Measurements from ENCODE around the gene FBL. TPM values are rescaled to one million over a fixed set of nuclear protein-coding genes. Genes with fewer than 3 reads are reported as not detected.

FBL gene
- total and polyA plus RNA-seq, 2 of the 13 experiments (the other 11 are each of a cell fraction or from before 2014, with no cell fraction given): 153 to 468 TPM

DNA sequence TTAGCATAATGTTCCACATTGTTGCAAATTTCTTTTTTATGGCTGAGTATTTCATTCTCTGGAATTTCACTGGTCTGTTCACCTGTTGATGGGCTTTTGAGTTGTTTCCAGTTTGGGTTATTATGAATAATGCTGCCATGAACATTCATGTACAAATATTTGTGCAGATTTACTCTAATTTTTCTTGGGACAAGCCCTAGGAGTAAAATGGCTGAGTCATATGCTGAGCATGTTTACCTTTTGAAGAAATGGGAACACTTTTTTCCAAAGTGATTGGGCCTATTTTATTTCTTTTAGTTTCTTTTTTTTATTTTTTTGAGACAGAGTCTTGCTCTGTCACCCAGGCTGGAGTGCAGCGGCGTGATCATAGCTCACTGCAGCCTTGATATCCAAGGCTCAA lies 4.7 kb upstream of the FBL start:
- POLR2A ChIA-PET: no interaction called here
- Histone ChIP-seq H3K4me3 (replicated peaks in 1 of 3; ENCODE audit: insufficient read depth in 1 of 3, low read depth in 2 of 3, low read length in 3 of 3) (no peak overlapping the region), H3K27me3 (ENCODE audit: control insufficient read depth in 1 of 2, insufficient read depth in 2 of 2, low read length in 2 of 2) (no peaks in the 10 kb centered on the region; a peak in 1 of 5 replicates), H3K36me3 (replicated peaks in 1 of 2; ENCODE audit: control insufficient read depth in 1 of 2, insufficient read depth in 2 of 2, low read length in 2 of 2) (no peaks in the 10 kb centered on the region), H3K9ac (ENCODE audit: insufficient read depth, low read depth, low read length) (no peak overlapping the region), H4K20me1 (ENCODE audit: insufficient read depth, low read length) (no peaks in the 10 kb centered on the region), H3K9me3 (ENCODE audit: low read length) (no peaks in the 10 kb centered on the region), H3K4me2 (ENCODE audit: low read depth, low read length) (no peak overlapping the region), H3K79me2 (ENCODE audit: insufficient read depth, low read length) (peaks cover 2% of the 10 kb centered on the region), H2AFZ (ENCODE audit: low read length) (no peak overlapping the region), H3K4me1 (ENCODE audit: insufficient read depth, low read length) (peaks cover 23% of the 10 kb centered on the region), H3K27ac (ENCODE audit: extremely low read length, insufficient read depth, low read length) (no peak overlapping the region)
- CTCF ChIA-PET (ENCODE audit: low intra/inter-chr PET ratio, low total read pairs): no interaction called here
- TF ChIP-seq, protein P1, sequence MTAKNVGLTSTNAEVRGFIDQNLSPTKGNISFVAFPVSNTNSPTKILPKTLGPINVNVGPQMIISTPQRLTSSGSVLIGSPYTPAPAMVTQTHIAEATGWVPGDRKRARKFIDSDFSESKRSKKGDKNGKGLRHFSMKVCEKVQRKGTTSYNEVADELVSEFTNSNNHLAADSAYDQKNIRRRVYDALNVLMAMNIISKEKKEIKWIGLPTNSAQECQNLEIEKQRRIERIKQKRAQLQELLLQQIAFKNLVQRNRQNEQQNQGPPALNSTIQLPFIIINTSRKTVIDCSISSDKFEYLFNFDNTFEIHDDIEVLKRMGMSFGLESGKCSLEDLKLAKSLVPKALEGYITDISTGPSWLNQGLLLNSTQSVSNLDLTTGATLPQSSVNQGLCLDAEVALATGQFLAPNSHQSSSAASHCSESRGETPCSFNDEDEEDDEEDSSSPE (CRISPR knock-in tag; IDR thresholded peaks at IDR 0.05): no peak
- TF ChIP-seq NFE2L2 (IDR thresholded peaks at IDR 0.05; ENCODE audit: low read length): peak; percentile 57; the same call in 1 of the 2 replicates
- no TSS peak for BruUV-seq (replicated peaks)
- 67% methylated on average over 2 of the region's 2 CpGs for WGBS (ENCODE audit: low lambda C conversion rate)
- DNase-seq (ENCODE audit: low spot score) (no peak), ATAC-seq (no peak), FAIRE-seq (no peak)
- in situ Hi-C loops (cut with HindIII; ENCODE audit: extremely low pct_ligation_motif_present, low pct_unique_long_range_greater_than_20kb): no loop called here
- intact Hi-C loops (cut with micrococcal nuclease; ENCODE audit: unreplicated experiment): no loop called here

DNA sequence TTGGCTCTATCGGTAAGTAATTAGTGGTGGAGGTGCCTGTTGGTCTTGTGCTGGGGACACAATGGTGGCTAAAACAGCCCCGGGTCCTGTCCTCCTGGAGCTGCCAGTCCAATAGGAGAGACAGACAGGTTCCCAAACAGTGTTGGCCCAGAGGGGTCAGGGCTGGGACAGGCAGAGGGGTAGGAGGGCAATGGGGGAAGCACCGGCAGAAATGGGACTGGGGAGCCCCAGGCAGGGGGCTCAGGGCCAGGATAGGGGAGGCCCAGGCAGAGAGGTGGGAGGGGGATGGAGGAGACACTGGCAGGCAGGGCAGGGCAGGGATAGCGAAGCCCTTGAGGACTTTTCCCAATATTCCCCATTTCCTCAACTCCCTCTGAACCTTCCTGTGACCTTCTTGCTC lies 2.2 kb upstream of the FBL start:
- H3K27ac ChIP-seq (ENCODE audit: extremely low read length, insufficient read depth, low read length): no peak overlapping the region
- H2AFZ ChIP-seq (ENCODE audit: low read length): no peak overlapping the region
- intact Hi-C loops (cut with micrococcal nuclease; ENCODE audit: unreplicated experiment): no loop called here
- H3K27me3 ChIP-seq (ENCODE audit: control insufficient read depth in 1 of 2, insufficient read depth in 2 of 2, low read length in 2 of 2): no peaks in the 10 kb centered on the region; a peak in 1 of 5 replicates
- no peak for DNase-seq (ENCODE audit: low spot score)
- no peaks in the 10 kb centered on the region for H3K36me3 ChIP-seq (replicated peaks in 1 of 2; ENCODE audit: control insufficient read depth in 1 of 2, insufficient read depth in 2 of 2, low read length in 2 of 2)
- no peak for TF ChIP-seq SP5 (CRISPR knock-in tag; IDR thresholded peaks at IDR 0.05; ENCODE audit: borderline replicate concordance, low read depth)
- TF ChIP-seq RFX5 (IDR thresholded peaks at IDR 0.05; ENCODE audit: low read depth, low read length): no peak
- no peak for TF ChIP-seq JUN (CRISPR knock-in tag; IDR thresholded peaks at IDR 0.05)
- TF ChIP-seq, protein P2, sequence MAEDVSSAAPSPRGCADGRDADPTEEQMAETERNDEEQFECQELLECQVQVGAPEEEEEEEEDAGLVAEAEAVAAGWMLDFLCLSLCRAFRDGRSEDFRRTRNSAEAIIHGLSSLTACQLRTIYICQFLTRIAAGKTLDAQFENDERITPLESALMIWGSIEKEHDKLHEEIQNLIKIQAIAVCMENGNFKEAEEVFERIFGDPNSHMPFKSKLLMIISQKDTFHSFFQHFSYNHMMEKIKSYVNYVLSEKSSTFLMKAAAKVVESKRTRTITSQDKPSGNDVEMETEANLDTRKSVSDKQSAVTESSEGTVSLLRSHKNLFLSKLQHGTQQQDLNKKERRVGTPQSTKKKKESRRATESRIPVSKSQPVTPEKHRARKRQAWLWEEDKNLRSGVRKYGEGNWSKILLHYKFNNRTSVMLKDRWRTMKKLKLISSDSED (CRISPR knock-in tag; IDR thresholded peaks at IDR 0.05): no peak
- no peak for TF ChIP-seq ZNF510 (CRISPR knock-in tag; IDR thresholded peaks at IDR 0.05; ENCODE audit: low read depth)
- TF ChIP-seq TBX2 (CRISPR knock-in tag; IDR thresholded peaks at IDR 0.05; ENCODE audit: borderline replicate concordance): no peak
- no peak for TF ChIP-seq IKZF1 (IDR thresholded peaks at IDR 0.05)
- TF ChIP-seq FOXK2 (IDR thresholded peaks at IDR 0.05): no peak
- FAIRE-seq: no peak
- POLR2A ChIA-PET: no interaction called here
- H3K4me1 ChIP-seq (ENCODE audit: insufficient read depth, low read length): peaks cover 46% of the 10 kb centered on the region
- BruUV-seq (replicated peaks): no TSS peak
- 62% methylated on average over 4 of the region's 4 CpGs for WGBS (ENCODE audit: low lambda C conversion rate)
- H4K20me1 ChIP-seq (ENCODE audit: insufficient read depth, low read length): peaks cover 18% of the 10 kb centered on the region
- H3K79me2 ChIP-seq (ENCODE audit: insufficient read depth, low read length): peaks cover 27% of the 10 kb centered on the region
- H3K9ac ChIP-seq (ENCODE audit: insufficient read depth, low read depth, low read length): no peak overlapping the region
- no peaks in the 10 kb centered on the region for H3K9me3 ChIP-seq (ENCODE audit: low read length)
- no peak overlapping the region for H3K4me3 ChIP-seq (replicated peaks in 1 of 3; ENCODE audit: insufficient read depth in 1 of 3, low read depth in 2 of 3, low read length in 3 of 3)
- ATAC-seq: no peak
- in situ Hi-C loops (cut with HindIII; ENCODE audit: extremely low pct_ligation_motif_present, low pct_unique_long_range_greater_than_20kb): no loop called here
- no peak overlapping the region for H3K4me2 ChIP-seq (ENCODE audit: low read depth, low read length)
- CTCF ChIA-PET (ENCODE audit: low intra/inter-chr PET ratio, low total read pairs): no interaction called here
